Measurements from ENCODE around the gene CRTC1.
"Not testable (repeated sequence)": the region's sequence is repeated elsewhere in the genome, so short reads cannot be mapped to it uniquely, and the experiment has no call there.

CRTC1 gene

DNA sequence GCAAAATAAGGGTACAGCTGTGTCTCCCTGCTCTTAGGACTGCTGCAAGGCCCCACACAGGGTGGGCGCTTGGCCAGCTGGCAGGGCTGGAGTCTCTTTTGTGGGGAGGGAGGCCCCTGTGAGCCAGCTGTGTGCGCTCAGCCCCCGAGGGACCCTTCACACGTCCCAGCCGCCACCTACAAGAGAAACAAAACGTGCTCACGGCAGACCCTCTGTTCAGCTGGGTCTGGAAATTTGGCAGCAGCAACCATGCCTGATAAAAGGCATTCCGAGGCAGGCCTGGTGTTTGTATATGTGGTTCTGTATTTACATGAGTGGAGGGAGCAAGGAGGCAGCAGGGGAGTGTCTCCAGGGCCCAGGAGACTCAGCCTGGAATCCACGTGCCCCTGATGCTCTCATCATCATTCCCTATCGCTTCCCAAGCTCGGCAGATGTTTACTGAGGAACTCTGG is 49.7 kb downstream of the CRTC1 start:
- DNase-seq: no peak

DNA sequence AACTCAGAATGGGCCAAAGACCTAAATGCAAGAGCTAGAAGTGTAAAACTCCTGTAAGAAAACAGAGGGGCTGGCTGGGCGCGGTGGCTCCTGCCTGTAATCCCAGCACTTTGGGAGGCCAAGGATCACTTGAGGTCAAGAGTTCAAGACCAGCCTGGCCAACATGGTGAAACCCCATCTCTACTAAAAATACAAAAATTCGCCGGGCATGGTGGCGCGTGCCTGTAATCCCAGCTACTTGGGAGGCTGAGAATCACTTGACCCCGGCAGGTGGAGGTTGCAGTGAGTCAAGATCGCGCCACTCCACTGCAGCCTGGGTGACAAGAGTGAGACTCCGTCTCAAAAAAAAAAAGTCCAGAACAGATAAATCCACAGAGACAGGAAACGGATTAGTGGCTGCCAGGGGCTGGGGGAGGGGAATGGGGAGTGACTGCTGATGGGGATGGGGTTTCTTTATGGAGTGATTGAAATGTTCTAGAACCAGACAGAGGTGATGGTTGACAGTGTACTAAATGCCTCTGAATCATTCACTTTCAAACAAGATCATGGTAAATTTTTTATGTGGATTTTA is 50.4 kb downstream of the CRTC1 start:
- DNase-seq: not testable (repeated sequence)

DNA sequence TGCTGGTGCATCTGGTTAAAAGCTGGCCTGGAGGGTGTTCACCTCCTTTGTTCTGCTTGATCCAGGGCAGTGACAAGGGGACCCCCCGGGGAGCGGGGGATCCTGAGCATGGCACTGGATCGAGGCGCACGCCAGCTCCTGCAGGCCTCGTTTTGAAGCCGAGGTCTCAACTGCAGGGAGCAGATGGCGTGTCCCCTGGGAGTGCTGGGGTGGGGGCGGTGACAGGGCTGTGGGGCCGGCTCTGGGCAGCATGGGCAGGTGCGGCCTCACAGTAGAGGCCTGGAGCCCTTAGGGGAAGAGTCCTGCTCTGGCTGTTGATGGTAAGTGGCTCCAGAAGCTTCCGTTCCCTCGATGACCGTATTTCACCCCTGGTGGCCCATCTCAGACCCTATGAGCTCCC is 51.8 kb downstream of the CRTC1 start:
- DNase-seq: no peak

DNA sequence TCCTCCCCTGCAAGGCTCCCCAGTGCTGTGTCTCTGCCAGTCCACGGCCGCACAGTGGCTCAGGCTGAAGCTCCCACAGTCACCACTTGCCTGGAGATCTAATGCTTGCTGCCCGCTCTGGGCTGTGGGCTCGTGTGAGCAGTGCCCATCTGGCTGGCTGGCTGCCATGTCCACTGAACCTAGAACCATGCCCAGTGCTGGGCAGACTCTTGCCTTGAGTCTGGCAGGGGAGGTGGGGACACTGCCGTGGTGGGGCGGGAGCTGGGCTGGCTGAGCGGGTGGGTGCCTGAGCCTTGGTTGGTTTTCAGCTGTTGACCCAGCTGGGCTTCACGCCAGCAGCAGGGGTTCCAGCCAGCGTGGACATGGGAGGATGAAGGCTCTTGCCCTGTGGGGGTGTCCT is 52.3 kb downstream of the CRTC1 start:
- no peak for DNase-seq

DNA sequence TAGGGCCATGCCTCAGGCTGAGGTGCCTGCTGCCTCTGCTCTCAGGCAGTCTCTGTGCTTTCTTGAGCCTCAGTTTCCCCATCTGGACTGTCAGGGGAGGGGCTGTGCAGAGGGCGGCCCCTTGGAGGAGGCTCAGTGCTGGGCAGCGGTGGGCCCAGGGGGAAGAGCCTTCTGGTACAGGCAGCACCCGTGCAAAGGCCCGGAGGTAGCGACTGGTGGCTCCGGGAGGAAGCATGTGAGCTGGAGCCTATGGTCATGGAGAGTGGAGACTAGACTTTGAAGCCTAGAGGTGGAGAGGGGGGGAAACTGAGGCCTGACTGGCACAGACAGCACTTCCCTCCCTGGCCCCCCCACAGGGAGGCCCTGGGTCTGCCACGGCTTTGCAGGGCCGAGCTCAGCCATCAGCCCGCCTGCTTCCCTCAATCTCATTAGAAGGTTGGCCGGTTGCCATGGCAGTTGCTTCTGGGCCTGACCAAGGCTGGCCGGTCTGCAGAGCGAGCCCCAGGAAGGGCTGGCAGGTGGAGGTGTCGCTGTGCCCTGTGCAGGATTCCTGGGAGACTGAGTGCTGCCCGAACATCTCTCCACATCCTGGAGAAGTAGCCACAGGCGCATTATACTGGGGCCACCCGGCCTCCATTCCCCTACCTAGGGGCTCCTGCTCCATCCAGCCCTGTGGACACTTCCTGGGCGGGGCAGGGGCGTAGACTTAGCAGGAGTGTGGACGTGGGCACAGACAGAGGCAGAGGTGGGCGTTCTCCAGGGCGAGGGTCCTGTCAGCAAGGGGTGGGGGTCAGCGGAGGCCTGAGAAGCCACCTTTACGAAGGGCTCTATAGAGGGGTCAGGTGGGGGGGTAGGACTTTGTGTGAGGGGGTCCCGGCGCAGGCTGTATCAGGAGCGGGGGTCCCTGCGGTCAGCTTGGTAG is 53.2 kb downstream of the CRTC1 start:
- DNase-seq: no peak

DNA sequence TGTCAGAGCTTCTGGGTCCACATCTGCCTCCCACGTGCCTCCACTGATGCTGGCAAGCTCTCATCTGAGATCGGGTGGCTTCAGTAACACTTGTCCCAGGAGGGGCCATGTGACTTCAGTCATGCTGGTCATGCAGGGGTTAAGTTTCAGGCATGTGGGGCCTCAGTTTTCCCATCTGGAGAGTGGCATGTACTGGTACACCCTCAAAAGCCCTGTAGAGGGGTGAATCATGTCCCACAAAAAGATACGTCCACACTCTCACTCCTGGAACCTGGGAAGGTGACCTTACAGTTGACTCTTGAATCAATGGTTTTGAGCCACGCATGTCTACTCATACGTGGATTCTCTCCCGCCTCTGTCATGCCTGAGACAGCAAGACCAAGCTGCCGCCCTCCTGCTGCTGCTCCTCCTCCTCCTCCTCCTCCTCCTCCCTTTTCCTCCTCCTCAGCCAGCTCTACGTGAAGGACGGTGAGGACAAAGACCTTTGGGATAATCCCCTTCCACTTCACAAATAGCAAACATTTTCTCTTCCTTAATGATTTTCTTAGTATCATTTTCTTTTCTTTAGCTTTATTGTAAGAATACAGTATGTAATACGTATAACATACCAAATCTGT is 54.0 kb downstream of the CRTC1 start:
- no peak for DNase-seq

DNA sequence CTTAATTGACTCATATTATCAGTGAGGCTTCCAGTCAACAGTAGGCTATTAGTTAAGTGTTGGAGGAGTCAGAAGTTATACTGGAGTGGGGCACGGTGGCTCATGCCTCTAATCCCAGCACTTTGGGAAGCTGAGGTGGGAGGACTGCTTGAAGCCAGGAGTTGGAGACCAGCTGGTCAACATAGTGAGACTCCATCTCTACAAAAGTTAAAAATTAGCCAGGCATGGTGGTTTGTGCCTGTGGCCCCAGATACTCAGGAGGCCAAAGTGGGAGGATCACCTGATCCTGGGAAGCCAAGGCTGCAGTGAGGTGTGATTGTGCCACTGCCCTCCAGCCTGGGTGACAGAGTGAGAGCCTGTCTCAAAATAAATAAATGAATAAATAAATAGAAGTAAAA is 54.5 kb downstream of the CRTC1 start:
- no peak for DNase-seq

DNA sequence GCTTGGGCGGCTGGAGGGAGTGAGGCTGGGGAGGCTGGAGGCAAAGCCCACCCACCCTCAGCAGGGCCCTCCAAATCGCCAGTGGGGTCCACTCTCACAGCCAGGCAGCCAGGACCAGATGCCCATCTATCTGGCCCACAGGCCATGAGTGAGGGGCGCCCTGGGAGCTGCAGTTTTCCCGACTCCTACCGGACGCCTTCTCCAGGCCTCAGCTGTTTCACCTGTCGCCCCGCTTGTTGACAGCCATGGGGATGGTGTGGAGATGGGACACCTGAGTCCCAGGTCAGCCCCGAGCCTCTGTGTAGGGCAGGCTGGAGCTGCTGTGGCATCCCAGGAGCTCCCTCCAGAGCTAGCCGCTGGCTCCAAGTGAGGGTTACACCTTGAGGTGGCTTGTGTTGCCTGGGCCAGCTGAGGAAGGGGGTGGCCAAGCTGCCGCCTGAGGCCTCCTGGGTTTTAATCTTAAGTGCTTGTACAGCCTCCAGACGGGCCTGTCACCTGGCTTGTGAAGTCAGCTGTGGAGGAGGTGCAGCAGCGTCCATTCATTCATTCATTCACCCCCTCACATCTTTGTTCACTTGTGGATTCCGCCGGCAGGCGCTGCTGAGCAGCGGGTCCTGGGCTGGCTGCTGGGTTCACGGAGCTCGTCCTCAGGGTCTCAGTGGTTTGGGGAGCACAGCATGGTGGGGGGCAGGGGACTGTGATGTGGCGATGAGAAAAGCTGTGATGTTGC is 55.6 kb downstream of the CRTC1 start:
- no peak for DNase-seq

DNA sequence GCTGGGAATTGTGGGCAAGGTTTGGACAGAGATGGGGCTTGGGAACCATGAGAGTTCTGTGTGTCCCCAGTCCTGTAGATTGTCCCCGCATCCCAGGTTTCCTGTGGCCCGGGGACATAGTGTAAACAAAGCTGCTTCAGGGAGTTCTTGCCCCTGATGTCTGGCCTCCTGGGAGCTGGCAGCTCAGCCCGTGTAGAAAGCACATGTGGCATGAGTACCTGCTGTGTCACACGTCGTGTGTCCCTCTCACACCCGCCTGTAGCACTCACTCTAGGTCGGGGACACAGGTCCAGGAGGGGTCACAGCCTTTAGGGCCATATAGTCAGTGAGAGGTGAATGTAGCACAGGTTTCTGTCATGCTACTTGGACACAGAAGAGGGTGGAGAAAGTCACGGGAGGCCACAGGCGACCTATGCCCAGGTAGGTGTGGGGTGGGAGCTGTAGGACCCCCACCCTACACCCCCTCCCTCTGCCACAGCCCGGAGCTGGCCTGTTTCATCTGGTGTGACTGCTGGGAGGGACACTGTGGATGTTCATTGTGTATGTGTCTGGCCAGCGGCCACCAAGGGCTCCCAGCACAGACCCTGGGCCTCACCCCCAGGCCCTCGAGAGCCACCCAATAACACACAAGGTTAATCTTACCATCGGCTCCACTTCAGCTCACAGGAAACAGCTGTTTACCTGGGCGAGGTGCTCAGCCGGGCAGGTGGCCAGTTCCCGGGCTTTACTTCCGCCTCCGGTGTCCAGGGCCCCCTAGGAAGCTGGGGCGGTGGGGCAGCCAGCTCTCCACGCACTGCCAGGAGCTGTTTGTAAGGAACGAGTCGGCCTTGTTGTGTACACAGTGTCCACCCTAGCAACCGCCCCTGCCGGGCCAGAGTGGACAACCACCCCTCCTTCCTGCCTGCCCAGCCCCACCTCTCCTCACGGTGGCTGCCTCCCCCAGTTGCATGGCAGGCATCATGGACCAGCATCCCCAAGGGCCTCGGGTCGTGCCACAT is 57.9 kb downstream of the CRTC1 start:
- no peak for DNase-seq

DNA sequence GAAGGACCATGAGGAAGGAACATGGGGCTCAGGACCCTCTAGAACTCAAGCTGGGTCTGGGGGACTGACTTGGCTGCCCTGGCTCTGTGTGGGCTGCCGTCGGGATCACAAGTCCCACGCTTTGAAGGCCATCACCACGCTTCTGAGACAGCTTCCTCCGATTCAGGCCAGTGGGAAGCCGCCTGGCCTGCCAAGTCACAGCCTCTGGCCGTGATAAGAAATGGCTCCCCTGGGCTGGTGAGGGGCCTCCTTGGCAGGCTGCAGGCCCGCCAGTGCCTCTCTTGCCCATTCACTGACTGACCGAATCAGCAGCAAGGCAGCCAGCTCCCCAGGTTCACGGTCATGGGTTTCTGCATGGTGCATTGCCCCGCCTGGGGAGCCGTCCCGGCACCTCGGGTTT is 58.8 kb downstream of the CRTC1 start:
- DNase-seq: no peak

DNA sequence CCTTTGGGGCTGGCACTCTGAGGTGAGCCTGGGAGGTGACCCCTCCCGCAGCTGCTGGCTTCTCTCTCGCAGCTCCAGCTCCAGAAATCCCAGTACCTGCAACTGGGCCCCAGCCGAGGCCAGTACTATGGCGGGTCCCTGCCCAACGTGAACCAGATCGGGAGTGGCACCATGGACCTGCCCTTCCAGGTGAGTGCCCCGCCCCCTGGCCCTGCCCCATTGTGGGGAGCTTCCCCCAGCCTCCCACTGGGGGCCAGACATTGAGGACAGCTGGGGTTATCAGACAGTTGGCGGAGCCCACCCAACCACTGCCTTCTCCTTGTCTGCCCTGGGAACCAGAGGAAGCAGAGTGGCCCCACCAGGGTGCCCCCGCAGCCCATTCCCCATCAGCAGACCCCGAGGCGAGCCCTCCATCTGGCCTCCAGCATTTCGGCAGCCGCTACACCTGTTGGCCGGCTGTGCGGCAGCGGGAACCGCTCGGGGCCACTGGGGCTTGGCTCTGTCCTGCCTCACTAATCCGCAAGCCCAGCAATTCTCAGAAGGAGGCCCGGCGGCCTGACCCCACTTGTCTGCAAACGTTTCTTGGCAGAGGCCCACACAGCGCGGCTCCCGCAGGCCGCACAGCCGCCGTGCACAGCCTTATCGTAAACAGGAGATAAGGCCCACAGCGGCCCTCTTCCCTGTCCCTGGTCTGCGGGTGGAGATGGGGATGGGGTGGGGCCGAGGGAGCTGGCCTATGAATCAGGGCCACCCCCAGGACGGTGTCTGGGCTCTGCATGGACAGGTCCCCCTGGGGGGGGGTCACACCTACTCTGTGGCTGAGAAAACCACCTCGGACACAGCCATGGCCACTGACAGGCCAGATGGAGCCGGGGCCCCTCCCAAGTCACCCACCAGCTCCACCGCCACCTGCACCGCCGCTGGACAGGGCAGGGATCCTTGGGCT is 59.6 kb downstream of the CRTC1 start:
- DNase-seq: no peak

DNA sequence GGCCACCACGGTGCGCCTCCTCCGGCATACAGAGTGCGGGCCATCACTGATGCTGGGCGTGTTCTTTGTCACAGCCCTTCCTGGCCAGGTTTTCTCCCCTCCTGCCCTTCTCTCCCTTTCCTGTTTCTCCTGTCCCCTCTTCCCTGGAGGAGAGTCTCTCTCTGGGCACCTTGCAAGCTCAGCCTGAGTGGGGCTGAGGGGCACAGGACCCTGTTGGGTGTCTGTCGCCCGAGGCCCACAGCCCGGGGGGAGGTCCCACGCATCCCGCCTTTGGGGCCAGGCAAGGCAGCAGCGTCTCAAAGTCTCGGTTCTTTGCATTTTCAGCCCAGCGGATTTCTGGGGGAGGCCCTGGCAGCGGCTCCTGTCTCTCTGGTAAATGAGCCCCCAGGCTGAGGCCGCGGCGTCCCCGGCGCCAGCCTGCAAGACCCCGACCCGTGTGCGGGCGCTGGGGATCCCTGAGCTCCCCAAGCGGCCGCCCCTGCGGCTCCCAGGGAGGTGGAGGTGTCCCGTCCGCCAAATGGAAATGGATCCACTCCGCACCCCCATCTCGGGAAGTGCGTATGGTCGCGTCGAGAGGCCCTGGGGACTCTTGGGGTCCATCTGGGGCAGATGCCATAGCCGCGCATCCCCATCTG is 60.4 kb downstream of the CRTC1 start:
- DNase-seq: no peak

DNA sequence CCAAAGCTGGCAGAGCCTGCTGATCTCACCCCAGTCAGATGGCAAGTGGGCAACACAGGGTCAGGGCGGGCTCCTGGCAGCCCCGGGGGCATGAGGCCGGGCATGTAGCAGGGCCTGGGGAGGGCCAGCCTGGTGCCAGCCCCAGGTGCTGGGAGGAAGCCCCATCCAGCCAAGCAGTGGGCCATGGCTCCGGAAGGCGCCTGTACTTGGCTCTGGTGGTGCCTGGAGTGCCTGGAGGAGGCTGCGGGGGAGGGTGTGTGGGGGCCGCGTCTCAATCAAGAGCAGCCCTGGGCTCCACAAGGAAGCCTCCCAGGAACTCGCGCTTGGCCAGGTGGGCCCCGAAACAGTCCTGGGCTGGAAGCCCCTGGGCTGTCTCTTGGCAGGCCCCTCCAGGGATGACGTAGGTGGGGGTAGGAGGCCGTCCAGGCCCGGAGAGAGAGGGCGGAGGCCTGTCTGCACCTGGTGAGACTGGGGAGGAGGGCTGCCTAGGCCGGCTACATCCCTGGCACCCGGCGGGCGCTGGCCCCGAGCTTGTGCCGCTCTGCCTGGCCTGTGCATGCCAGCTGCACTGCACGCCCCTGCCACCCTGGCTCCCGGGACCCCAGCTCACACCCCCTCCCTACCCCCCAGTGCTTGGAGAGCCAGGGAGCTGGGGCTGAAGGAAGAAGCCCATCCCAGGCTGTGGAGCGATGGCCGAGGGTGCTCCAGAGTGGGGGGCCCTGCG is 61.7 kb downstream of the CRTC1 start:
- DNase-seq: no peak

DNA sequence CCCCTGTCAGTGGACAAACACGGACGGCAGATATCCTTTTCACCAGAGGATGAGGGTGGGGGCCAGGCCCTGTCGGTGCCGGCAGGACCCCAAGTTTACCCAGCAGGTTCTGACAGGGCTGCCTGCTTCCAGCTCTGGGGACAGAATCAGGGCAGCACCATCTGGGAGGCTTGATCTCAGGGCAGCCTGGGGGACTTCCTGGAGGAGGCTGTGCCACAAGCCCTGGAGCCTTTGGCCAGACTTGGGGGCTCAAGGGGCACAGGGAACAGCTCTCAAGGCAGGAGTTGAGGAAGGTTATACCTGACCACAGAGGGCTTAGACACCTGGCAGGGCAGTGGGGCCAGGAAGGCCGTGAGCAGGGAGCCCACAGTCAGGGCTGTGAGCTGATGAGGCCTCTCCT is 62.5 kb downstream of the CRTC1 start:
- no peak for DNase-seq

DNA sequence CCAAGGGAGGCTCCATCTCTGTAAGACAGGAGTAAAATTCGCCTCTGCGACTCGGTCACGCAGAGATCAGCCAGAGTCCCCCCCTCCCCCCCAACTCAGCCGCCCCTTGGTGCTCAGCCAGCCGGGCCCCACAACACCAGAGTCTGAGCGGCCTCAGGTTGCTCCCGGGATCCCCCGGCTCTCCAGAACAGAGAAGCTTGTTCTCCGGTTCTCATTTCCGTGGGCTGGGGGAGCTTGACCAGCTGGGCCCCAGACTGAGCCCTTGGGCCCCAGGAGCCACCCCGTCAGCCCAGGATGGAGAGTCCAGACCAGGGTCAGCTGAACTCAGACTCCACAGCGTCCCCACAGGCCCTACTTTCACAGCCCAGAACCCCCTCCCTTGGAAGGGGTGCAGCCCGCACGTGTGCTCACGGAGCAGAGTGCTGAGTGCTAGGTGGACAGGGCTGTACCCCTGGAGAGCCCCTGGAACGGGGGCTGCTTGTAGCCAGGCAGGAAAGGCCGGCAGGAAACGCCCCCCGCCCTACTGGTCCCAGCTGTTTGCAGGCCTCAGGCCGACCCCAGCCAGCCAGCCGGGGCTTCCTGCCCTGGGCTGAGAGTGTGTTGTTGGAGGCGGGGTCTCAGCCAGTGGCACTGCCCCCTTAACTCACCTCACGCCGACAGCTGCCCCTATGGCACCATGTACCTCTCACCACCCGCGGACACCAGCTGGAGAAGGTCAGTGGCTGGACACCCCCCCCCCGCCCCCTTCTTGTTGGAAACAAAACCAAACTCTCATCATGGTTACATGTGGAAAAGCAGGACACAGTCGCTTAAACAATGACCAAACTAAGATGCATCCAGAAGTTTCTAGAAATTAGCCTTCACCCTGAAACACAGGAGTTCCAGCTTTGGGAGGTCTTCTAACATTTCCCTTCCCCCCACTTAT is 63.2 kb downstream of the CRTC1 start:
- no peak for DNase-seq

DNA sequence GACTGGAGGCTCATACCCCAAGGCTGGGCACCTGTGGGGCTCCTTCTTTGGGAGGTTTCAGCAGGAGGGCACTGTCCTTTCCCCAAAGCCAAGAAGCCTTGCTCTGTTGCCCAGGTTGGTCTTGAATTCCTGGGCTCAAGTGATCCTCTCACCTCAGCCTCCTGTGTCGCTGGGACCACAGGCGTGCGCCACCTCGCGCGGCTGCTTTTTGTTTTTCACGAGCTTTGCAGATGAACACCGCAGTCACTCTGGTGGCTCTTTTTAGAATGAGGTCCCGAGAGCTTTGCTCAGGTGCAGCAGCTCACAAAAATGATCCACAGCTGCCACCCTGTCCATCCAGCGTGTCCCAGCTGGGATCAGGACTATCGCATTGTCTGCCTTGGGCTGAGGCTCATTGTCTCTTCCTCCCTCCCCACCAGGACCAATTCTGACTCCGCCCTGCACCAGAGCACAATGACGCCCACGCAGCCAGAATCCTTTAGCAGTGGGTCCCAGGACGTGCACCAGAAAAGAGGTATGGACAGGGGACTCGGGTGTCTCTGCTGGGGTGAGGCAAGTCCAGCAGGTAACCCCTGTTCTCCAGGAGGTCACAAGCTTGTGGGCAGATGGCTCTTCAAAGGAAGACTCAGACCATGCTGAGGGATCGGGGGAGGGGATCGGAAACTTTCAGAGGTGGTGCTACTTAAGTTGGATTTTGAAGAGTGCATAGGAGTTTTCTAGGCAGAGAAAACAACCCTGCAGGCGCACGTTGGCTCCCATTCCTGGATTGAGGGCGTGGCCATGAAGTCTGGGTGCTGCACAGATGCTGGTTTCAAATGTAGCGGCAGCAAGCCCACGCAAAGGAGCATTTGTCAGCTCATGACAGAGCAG is 66.1 kb downstream of the CRTC1 start:
- no peak for DNase-seq

DNA sequence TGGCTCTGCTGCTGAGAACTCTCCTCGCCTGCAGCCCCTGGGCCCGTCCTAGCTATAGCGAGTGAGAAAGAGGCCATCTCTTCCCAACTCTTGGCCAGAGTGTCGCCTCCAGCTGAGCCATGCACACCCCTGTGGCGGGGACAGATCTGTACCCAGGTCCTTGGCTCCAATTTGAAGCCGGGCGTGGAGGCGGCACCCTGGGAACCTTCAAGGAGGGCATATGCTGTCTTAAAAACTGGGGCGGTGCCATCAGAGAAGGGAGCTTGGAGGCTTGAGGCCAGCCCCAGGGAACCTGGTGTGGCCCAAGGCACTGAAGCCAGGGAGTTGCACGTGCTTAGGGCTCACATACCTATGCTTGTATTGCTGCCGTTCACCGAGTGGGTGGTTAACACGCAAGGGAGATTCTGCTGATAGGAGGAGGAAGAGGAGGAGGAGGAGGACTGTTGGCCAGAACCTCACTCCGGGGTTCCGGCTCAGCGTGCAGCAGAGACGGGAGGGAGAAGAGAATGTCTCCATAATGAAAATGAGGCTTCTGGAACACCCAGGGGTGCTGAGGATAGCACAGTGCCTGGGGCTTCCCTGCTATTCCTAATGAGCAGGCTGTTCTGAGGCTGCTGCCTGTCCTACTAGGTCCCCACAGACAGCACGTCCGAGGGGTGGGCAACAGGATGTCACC is 67.0 kb downstream of the CRTC1 start:
- no peak for DNase-seq

Measured in activated CD4-positive, alpha-beta T cell treated with anti-CD3 and anti-CD28 coated beads, Interleukin-2, amount 50 U/mL, for 4 hours (primary cell).